ENCODE results near the gene GJB3.

The GJB3 gene

DNA sequence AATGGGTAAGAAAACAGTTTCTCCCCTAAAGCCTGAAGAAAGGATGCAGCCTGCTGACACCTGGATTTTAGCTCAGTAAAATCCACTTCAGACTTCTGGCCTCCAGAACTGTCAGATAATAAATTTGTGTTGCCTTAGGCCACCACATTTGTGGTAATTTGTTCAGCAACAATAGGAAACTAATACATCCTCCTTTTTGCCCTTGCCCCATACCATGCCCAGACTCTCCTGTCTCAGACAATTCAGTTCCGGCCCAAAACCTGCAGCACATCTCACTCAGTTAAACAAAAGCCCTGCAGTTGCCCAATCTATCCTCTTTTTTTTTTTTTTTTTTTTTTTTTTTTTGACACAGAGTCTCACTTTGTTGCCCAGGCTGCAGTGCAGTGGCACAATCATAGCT is 52.7 kb downstream of the GJB3 start:
- Histone ChIP-seq H3K9me3 (ENCODE audit: insufficient read depth, low read length) (no peaks in the 10 kb centered on the region), H3K9ac (ENCODE audit: low read length) (no peak overlapping the region), H3K4me1 (ENCODE audit: low read length) (peaks cover 10% of the 10 kb centered on the region), H3K79me2 (ENCODE audit: low read length) (no peaks in the 10 kb centered on the region), H3K27ac (ENCODE audit: low read length) (no peak overlapping the region), H4K20me1 (ENCODE audit: insufficient read depth, low read length) (no peaks in the 10 kb centered on the region), H3K4me3 (ENCODE audit: low read length) (no peak overlapping the region), H3K36me3 (replicated peaks; ENCODE audit: low read depth, low read length) (no peaks in the 10 kb centered on the region), H2AFZ (ENCODE audit: low read depth, low read length) (no peak overlapping the region), H3K27me3 (ENCODE audit: low read depth, low read length) (no peaks in the 10 kb centered on the region), H3K4me2 (ENCODE audit: low read length) (no peak overlapping the region)
- TF ChIP-seq CTCF (IDR thresholded peaks at IDR 0.05; ENCODE audit: low read depth, low read length) (no peak), EZH2phosphoT487 (IDR thresholded peaks at IDR 0.05; ENCODE audit: low read depth) (no peak)
